Measurements from ENCODE around the gene PTPRN. TPM values are rescaled to one million over a fixed set of nuclear protein-coding genes. Genes with fewer than 3 reads are reported as not detected.

Gene PTPRN
- total and polyA plus RNA-seq, 2 of the 8 experiments (the other 6 are each of a cell fraction or from before 2014, with no cell fraction given): 5.4 to 8.2 TPM

GRCh38 chr2:219294356-219295351, 14.5 kb downstream of the PTPRN start (continued):
- TF ChIP-seq YY1 (IDR thresholded peaks at IDR 0.05; ENCODE audit: low read depth, low read length): no peak
- TF ChIP-seq HDAC2 (IDR thresholded peaks at IDR 0.05; ENCODE audit: borderline replicate concordance in 1 of 2, low read depth in 2 of 2, low read length in 2 of 2): peak in 1 of 2 experiments; percentile 87; a peak in 2 of 4 replicates
- 0 out of 2 replicates have a peak, but pooled peaks have one; percentile 54 for TF ChIP-seq ATF3 (IDR thresholded peaks at IDR 0.05; ENCODE audit: insufficient read depth, low read depth, low read length)
- peak; percentile 81 for TF ChIP-seq BACH1 (IDR thresholded peaks at IDR 0.05; ENCODE audit: low read length)
- TF ChIP-seq KDM4A (IDR thresholded peaks at IDR 0.05; ENCODE audit: low read depth, low read length, severe bottlenecking): peak; percentile 99
- no peak for TF ChIP-seq USF2 (IDR thresholded peaks at IDR 0.05; ENCODE audit: low read length)
- peak; percentile 8; the same call in 1 of the 2 replicates for TF ChIP-seq TEAD4 (IDR thresholded peaks at IDR 0.05; ENCODE audit: low read depth, low read length)
- TF ChIP-seq TCF12 (IDR thresholded peaks at IDR 0.05; ENCODE audit: low read depth, low read length): peak; percentile 75; the same call in 1 of the 2 replicates
- TF ChIP-seq CEBPB (IDR thresholded peaks at IDR 0.05; ENCODE audit: low read depth, low read length): no peak; the same call in 1 of the 2 replicates
